NT2/D1 (cell line): Measurements from ENCODE around the gene IGLL5.

Experiments used
- YY1 ChIP-seq: IDR thresholded peaks from 2 replicates; pipeline ENCODE4 v1.6.1; 2011; ENCODE audit not compliant: insufficient read length, insufficient read depth
- ZNF274 ChIP-seq: IDR thresholded peaks from 2 replicates; pipeline ENCODE4 v1.6.1; 2011; ENCODE audit warnings: mild to moderate bottlenecking, low read depth, low read length

DNA sequence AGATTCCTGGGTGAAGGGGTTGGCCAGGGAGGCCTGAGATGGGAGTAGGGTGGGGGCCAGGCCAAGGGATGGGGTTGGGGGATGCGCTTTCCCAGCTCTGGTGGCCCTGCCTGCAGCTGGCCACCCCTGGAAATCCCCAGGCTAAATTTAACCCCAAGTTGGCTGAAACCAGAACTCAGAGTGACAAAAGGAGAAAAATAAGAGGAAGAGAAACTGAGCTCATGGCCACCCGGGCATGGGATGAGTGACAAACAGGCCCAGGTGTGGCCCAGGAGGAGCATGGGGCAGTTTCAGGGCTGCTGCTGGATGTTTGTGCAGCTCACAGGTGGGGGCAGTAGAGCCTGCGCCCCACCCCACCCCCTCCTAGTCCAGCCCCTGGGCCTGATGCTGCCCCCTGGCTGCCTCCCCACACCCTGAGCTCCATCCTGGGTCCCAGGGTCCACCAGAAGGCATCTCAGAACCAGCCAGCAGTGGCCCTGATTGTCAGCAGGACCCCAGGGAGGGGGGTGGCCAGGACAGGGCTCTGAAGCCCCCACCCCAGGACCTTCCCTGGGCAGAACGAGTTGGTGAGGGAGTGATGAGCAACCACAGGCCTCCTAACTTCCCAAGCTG lies 48.0 kb downstream of the IGLL5 start:
- TF ChIP-seq ZNF274, result no peak
- no peak for TF ChIP-seq YY1
